ENCODE measurements around the gene PANX2.

The PANX2 gene

DNA sequence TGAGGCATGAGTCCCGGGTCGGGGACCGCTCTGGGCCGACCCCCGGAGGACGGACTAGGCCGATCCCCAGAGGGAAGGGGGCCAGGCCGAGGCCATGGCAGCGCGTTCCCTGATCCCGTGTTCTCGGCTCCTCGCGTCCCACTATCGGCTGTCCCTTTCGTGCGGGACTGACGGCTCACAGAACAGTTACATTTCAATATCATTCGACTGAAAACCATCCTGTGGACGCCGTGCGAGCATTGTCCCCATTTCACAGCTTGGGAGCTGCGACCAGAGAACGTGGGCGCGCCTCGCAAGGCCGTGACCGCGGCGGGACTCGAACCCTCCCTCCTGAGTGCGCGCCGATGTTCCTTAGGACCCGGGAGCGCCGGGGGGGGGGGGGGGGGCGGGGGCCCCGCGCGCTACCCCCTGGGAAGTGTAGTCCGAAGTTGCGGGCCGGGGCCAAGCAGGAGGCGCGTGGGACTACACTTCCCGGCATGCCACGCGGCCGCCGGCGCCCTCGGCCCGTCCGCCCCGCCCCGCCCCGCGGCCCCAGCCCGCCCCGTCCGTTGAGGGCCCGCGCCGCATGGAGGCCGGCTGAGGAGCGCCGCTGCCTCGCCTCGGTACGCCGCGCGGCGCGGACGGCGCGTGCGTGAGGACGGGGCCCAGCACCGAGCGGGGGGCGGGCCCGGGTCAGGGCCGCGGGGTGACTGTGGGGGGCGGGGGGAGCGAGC lies 15.0 kb downstream of the PANX2 start, which contains the start of gene TRABD:
TRABD (plus strand) TSS at position 539 of the 713 bp plus-strand sequence. CDS start 7,148 bp downstream, outside the sequence.
- Histone ChIP-seq H3K27ac (peak within 1 kb of the TSS; percentile 59), H3K36me3 (ENCODE audit: insufficient read depth) (no peaks in the 10 kb centered on the region), H3K27me3 (ENCODE audit: insufficient read depth, low read depth) (no peaks in the 10 kb centered on the region), H2AFZ (ENCODE audit: low read depth) (no peak within 1 kb of the TSS; the same call in 1 of the 2 replicates), H3K9ac (peak within 1 kb of the TSS; percentile 76), H3K4me3 (IDR thresholded peaks at IDR 0.05; ENCODE audit: insufficient read depth, low read depth, low read length) (no peak within 1 kb of the TSS), H3K79me2 (ENCODE audit: insufficient read depth, low read depth) (peaks cover 23% of the 10 kb centered on the region), H4K20me1 (ENCODE audit: insufficient read depth) (no peaks in the 10 kb centered on the region), H3K4me1 (ENCODE audit: low read depth, poor library complexity, severe bottlenecking) (peaks cover 27% of the 10 kb centered on the region), H3K4me2 (peak within 1 kb of the TSS; percentile 63; the same call in 1 of the 2 replicates)
- TF ChIP-seq, protein P1, sequence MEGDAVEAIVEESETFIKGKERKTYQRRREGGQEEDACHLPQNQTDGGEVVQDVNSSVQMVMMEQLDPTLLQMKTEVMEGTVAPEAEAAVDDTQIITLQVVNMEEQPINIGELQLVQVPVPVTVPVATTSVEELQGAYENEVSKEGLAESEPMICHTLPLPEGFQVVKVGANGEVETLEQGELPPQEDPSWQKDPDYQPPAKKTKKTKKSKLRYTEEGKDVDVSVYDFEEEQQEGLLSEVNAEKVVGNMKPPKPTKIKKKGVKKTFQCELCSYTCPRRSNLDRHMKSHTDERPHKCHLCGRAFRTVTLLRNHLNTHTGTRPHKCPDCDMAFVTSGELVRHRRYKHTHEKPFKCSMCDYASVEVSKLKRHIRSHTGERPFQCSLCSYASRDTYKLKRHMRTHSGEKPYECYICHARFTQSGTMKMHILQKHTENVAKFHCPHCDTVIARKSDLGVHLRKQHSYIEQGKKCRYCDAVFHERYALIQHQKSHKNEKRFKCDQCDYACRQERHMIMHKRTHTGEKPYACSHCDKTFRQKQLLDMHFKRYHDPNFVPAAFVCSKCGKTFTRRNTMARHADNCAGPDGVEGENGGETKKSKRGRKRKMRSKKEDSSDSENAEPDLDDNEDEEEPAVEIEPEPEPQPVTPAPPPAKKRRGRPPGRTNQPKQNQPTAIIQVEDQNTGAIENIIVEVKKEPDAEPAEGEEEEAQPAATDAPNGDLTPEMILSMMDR (conservative IDR thresholded peaks at IDR 0.05; ENCODE audit: low read depth, low read length) = no peak

GRCh38 chr22:50186181-50186714 lies 15.7 kb downstream of the PANX2 start:
- Histone ChIP-seq H3K4me2 (peak overlapping the region; percentile 63; the same call in 1 of the 2 replicates), H4K20me1 (ENCODE audit: insufficient read depth) (no peaks in the 10 kb centered on the region), H3K4me1 (ENCODE audit: low read depth, poor library complexity, severe bottlenecking) (peaks cover 31% of the 10 kb centered on the region), H3K4me3 (IDR thresholded peaks at IDR 0.05; ENCODE audit: insufficient read depth, low read depth, low read length) (no peak overlapping the region), H3K79me2 (ENCODE audit: insufficient read depth, low read depth) (peaks cover 26% of the 10 kb centered on the region), H3K27ac (peak overlapping the region; percentile 59), H3K36me3 (ENCODE audit: insufficient read depth) (no peaks in the 10 kb centered on the region), H3K9ac (peak overlapping the region; percentile 76), H3K27me3 (ENCODE audit: insufficient read depth, low read depth) (no peaks in the 10 kb centered on the region), H2AFZ (ENCODE audit: low read depth) (no peak overlapping the region)
- TF ChIP-seq, protein P1 (conservative IDR thresholded peaks at IDR 0.05; ENCODE audit: low read depth, low read length) = no peak

- peaks cover 31% of the 10 kb centered on the region for H3K79me2 ChIP-seq (ENCODE audit: insufficient read depth, low read depth)
- H3K27ac ChIP-seq = peak overlapping the region; percentile 59
- peaks cover 36% of the 10 kb centered on the region for H3K4me1 ChIP-seq (ENCODE audit: low read depth, poor library complexity, severe bottlenecking)
- H3K9ac ChIP-seq = peak overlapping the region; percentile 76
- no peak overlapping the region for H3K4me3 ChIP-seq (IDR thresholded peaks at IDR 0.05; ENCODE audit: insufficient read depth, low read depth, low read length)
- TF ChIP-seq, protein P1 (conservative IDR thresholded peaks at IDR 0.05; ENCODE audit: low read depth, low read length) = no peak
- no peaks in the 10 kb centered on the region for H4K20me1 ChIP-seq (ENCODE audit: insufficient read depth)
- no peaks in the 10 kb centered on the region for H3K36me3 ChIP-seq (ENCODE audit: insufficient read depth)
- no peak overlapping the region for H2AFZ ChIP-seq (ENCODE audit: low read depth)
- H3K4me2 ChIP-seq = peak overlapping the region; percentile 63
- no peaks in the 10 kb centered on the region for H3K27me3 ChIP-seq (ENCODE audit: insufficient read depth, low read depth)
Measured at GRCh38 chr22:50186761-50187523, 16.4 kb downstream of the PANX2 start.

DNA sequence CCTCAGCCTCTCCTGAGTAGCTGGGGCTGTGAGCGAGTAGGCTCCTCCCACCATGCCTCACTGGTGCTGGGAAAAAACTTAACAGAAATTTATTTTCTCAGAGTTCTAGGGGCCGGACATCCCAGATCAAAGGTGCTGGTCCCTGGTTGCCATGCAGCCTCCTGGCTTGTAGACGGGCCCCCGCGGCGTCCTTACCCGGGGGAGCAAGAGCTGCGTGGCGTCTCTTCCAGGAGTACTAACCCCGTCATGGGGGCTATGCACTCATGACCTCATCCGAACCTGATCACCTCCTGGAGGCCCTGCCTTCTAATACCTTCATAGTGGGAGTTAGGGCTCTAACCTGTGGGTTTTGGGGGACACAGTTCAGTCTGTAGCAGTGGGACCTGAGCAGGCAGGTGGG lies 17.8 kb downstream of the PANX2 start:
- Histone ChIP-seq H3K9ac (no peak overlapping the region), H3K36me3 (ENCODE audit: insufficient read depth) (no peaks in the 10 kb centered on the region), H3K79me2 (ENCODE audit: insufficient read depth, low read depth) (peaks cover 36% of the 10 kb centered on the region), H3K4me1 (ENCODE audit: low read depth, poor library complexity, severe bottlenecking) (peaks cover 42% of the 10 kb centered on the region), H4K20me1 (ENCODE audit: insufficient read depth) (no peaks in the 10 kb centered on the region), H2AFZ (ENCODE audit: low read depth) (no peak overlapping the region), H3K27me3 (ENCODE audit: insufficient read depth, low read depth) (no peaks in the 10 kb centered on the region), H3K27ac (peak overlapping the region; percentile 95; the same call in 1 of the 2 replicates), H3K4me3 (IDR thresholded peaks at IDR 0.05; ENCODE audit: insufficient read depth, low read depth, low read length) (no peak overlapping the region), H3K4me2 (peak overlapping the region; percentile 91; the same call in 1 of the 2 replicates)
- TF ChIP-seq, protein P1 (conservative IDR thresholded peaks at IDR 0.05; ENCODE audit: low read depth, low read length) = no peak

All from KMS-11 (cell line).